GM21360 (cell line): ENCODE results near the gene IL17RC.
"Not testable (repeated sequence)": the region's sequence is repeated elsewhere in the genome, so short reads cannot be mapped to it uniquely, and the experiment has no call there.

Experiments
- ATAC-seq: cut with Tn5 transposase; IDR thresholded peaks from one replicate; pipeline ENCODE4 v1.9.1; 2021; ENCODE audit warnings: mild to moderate bottlenecking, moderate library complexity; ENCODE audit not compliant: unreplicated experiment

IL17RC gene

DNA sequence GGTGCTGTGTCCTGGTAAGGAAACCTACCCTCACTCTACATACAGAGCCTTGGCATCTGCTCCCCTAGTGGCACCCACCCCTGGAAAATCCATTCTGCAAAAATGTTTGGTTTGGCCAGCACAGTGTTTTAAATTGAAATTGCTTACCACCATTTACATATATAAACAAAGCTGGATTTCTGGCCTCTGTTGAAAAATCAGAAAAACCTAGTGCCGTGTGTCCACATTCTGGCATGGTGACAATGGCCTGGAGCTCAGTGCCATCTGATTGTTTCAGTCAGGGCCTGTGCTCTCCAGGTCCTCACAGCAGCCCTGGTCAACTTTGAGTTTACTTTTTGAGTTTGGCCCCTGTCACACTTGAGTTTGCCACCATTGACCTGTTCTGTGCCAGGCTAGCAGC is 2.9 kb upstream of the IL17RC start:
- ATAC-seq = no peak

DNA sequence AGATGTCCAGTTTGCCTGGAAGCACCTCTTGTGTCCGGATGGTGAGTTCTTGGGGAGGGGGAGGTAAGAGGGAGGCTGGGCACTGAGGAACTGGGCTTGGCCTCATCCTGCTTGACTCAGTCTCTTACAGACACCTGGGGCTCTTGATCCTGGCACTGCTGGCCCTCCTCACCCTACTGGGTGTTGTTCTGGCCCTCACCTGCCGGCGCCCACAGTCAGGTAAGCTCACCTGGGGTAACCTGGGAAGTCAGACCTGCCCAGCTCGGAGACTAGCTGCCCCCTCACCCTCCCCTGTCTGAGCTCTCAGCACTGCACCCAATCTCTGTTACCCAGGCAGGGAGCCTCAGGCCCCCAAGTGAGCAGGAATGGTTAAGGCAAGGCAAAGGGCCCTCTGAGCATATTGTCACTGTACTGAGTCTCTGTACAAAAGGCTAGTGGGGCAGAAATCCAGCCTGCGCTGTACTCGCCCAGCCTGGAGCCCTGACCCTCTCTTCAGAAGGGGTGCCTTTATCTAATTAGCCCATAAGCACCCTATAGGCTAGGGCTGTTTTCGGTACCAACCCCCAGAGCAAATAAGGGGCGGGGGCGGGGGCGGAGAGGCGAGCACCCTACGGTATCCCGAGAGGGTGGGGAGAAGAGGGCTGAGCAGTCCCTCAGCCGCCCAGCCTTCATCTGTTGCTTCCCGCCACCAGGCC is 2.2 kb upstream of the IL17RC start:
- ATAC-seq = no peak

DNA sequence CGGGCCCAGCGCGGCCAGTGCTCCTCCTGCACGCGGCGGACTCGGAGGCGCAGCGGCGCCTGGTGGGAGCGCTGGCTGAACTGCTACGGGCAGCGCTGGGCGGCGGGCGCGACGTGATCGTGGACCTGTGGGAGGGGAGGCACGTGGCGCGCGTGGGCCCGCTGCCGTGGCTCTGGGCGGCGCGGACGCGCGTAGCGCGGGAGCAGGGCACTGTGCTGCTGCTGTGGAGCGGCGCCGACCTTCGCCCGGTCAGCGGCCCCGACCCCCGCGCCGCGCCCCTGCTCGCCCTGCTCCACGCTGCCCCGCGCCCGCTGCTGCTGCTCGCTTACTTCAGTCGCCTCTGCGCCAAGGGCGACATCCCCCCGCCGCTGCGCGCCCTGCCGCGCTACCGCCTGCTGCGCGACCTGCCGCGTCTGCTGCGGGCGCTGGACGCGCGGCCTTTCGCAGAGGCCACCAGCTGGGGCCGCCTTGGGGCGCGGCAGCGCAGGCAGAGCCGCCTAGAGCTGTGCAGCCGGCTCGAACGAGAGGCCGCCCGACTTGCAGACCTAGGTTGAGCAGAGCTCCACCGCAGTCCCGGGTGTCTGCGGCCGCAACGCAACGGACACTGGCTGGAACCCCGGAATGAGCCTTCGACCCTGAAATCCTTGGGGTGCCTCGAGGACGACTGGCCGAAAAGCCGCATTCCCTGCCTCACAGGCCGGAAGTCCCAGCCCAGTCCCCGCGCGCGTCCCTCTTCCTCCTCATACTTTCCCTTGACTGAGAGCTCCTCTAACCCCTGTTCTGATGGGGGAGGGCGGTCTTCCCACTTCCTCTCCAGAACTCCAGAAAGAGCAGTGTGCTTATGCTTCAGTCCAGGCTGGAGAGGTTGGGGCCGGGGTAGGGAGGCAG is 1.4 kb upstream of the IL17RC start:
- no peak for ATAC-seq

DNA sequence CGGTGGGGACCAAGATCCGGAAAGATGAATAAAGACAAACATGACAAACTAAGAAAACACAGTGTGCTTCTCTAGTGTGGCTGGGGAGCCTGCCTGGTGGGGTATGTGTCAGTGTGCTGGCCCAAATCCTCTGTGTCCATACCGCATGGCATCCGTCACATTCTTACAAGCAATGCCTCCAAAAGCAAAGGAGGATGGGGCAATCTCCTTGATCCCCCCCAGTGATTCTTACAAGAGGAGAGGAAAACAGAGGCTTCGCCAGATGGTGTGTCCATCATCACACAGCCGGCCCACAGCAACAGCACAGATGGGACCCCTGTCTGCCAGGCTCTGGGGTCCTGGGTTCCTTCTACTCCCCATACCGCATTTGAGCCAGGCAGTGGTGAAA is 558 bp upstream of the IL17RC start:
- ATAC-seq = no peak

DNA sequence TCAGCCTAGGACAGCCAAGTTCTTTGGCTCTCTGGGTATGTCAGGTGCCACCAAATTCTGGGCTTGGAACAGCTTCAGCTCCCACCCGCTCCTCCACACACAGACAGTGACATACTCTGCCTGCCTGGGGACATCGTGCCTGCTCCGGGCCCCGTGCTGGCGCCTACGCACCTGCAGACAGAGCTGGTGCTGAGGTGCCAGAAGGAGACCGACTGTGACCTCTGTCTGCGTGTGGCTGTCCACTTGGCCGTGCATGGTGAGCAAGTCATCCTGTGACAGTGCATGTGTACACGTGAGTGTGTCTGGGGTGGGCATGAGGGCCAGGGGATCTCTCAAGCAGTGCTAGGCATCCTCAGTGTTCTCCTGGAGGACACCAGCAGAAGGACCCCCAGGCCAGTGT is 922 bp downstream of the IL17RC start:
- no peak for ATAC-seq

DNA sequence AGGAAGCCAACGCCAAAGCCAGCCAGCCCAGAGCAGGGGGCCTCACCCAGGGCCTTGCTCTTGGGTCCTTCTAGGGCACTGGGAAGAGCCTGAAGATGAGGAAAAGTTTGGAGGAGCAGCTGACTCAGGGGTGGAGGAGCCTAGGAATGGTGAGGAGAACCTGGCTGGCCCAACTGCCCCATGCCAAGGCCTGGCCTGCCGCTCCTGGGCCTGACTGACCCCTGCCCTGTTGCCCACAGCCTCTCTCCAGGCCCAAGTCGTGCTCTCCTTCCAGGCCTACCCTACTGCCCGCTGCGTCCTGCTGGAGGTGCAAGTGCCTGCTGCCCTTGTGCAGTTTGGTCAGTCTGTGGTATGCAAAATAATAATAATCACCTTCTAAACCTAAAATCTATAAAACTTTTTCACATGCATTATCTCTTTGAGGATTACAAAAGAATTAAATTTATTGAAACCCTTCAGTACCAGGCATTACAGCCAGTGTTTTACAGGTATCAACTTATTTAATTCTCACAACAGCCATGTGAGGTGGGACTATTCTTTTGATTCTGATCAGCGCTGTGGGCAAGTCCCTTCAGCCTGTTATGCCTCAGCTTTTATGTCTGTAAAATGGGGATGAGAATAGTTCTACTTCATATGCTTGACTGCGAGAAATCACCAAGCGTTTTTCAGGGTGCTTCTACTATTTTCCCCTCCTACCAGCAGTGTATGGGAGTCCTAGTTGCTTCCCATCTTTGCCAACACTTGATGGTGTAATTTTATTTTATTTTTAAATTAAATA is 1.6 kb downstream of the IL17RC start:
- ATAC-seq = no peak

DNA sequence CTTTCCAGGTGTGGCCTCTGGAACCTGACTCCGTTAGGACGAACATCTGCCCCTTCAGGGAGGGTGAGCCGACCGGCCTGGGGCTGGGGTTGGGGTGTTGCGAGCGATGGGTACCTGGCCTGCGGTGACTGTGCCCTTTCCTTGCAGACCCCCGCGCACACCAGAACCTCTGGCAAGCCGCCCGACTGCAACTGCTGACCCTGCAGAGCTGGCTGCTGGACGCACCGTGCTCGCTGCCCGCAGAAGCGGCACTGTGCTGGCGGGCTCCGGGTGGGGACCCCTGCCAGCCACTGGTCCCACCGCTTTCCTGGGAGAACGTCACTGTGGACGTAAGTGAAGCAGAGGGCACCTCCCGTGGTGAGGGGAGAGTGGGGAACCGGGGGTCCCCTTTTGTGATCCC is 11.3 kb downstream of the IL17RC start:
- no peak for ATAC-seq

DNA sequence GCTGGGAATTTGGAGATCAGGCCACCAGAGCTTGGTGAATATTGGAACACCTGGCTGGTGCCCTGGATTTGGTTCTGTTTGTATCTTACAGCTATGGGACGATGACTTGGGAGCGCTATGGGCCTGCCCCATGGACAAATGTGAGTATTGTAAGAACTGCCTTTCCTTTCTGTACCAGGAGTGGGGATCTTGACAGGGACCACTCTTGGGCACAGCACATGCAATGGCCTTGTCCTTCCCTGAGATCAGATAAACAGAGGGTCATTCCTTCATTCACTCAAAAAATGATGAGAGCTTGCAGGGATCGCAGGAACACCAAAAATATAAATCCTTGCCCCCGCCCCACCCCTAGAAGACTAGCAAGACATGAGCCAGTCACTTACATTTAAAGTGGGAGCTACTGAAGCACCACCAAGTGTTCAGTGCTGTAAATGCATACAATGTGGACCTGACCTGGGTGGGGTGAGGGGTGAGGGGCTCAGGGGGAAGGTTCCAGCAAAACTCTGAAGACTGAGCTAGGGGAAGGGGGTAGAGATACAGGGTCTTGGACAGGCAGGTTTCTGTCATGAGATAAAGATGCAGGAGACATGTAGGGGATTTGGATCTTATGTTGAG is 14.0 kb downstream of the IL17RC start:
- ATAC-seq = no peak

DNA sequence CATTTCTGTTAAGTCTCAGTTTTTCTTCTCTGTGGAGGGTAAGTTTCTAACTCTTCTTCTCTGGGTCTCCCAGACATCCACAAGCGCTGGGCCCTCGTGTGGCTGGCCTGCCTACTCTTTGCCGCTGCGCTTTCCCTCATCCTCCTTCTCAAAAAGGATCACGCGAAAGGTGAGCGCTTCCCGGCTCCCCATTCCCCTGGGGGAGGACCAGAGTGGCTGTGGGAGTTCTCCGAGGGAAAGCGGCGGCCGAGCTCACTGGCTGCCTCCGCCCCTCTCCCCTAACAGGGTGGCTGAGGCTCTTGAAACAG is 15.6 kb downstream of the IL17RC start:
- no peak for ATAC-seq

DNA sequence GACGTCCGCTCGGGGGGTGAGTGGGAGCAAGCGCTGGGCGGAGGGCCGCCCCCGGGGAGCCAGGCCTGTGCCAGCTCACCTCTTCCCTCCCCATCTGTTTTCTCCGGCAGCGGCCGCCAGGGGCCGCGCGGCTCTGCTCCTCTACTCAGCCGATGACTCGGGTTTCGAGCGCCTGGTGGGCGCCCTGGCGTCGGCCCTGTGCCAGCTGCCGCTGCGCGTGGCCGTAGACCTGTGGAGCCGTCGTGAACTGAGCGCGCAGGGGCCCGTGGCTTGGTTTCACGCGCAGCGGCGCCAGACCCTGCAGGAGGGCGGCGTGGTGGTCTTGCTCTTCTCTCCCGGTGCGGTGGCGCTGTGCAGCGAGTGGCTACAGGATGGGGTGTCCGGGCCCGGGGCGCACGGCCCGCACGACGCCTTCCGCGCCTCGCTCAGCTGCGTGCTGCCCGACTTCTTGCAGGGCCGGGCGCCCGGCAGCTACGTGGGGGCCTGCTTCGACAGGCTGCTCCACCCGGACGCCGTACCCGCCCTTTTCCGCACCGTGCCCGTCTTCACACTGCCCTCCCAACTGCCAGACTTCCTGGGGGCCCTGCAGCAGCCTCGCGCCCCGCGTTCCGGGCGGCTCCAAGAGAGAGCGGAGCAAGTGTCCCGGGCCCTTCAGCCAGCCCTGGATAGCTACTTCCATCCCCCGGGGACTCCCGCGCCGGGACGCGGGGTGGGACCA is 16.1 kb downstream of the IL17RC start:
- ATAC-seq = peak; percentile 68

DNA sequence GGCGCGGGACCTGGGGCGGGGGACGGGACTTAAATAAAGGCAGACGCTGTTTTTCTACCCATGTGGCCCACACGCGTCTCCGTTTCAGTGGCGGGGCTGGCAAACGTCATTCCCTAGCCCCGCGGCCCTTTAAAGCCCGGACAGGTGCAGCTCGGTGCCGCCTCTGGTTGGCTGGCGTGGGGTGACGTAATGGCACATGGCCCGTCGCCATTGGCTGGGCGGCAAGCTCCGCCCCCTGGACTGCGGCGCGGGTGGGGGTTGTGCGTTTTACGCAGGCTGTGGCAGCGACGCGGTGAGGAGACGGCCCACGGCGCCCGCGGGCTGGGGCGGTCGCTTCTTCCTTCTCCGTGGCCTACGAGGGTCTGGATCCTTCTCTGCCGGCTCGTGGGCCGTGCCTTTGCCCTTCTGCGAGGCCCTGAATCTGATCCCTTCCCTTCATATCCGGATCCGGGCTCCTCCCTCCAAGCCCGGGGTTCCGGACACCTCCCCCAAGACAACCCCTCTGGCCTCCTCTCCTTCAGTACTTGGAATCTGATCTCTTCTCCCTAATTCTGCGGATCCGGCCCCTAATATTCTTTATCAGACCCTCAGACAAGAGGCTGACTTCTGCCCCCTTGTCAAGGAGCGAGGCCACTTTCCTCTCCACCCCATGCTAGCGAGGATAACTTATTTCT is 16.8 kb downstream of the IL17RC start, which contains the start of gene CRELD1:
Gene CRELD1 (plus strand): TSS at position 274 of the 674 bp plus-strand sequence. CDS start 605 bp downstream, outside the sequence.
- ATAC-seq = peak; percentile 84

DNA sequence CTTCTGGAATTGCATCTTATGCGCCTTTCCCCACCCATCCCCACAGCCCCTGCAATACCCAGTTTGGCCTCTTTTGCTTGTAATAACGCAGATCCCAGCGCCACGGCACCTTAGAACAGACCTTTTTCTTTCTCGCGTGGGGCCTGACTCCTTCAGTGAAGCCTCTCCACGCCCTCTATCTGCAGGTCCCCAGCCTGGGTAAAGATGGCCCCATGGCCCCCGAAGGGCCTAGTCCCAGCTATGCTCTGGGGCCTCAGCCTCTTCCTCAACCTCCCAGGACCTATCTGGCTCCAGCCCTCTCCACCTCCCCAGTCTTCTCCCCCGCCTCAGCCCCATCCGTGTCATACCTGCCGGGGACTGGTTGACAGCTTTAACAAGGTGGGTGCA is 17.3 kb downstream of the IL17RC start:
- ATAC-seq = no peak

DNA sequence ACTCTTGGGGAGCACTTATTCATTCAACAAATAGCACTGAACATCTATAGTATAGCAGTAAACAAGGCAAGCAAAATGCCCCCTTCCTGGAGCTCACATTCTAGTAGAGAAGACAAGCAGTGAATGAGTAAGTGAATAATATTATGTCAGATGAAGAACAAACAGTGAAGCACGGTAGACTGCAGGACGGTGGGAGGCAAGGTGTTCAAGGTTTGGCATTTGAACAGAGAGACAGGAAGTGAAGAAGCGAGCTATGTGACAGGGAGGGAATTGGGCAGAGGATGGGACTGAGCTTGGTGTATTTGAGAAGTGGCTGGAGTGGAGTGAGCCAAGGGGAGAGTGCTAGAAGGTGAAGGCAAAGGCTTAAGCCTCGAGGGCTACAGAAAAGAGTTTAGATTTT is 18.1 kb downstream of the IL17RC start:
- no peak for ATAC-seq

DNA sequence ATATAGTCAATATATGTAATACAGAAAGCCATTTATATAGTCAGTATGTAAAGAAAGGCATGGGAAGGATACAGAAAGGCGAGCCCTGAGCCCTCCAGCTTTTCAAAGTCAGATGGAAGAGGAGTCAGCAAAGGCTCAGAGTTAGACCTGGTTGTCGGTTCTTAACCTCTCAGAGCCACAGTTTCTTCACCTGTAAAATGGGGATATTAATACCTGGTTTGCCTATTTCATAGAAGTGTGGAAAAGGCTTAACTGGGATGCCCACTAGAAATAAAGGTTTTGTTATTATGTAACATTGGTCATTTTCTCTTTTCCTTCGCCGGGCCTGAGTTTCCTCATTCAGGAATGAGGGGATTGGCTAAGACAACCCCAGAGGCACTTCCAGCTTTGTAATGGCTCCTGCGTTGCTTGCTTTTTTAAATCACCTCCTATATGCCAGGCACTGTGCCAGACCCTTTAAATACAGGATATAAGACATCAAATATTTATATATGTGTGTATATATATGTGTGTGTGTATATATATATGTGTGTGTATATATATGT is 19.1 kb downstream of the IL17RC start:
- no peak for ATAC-seq

DNA sequence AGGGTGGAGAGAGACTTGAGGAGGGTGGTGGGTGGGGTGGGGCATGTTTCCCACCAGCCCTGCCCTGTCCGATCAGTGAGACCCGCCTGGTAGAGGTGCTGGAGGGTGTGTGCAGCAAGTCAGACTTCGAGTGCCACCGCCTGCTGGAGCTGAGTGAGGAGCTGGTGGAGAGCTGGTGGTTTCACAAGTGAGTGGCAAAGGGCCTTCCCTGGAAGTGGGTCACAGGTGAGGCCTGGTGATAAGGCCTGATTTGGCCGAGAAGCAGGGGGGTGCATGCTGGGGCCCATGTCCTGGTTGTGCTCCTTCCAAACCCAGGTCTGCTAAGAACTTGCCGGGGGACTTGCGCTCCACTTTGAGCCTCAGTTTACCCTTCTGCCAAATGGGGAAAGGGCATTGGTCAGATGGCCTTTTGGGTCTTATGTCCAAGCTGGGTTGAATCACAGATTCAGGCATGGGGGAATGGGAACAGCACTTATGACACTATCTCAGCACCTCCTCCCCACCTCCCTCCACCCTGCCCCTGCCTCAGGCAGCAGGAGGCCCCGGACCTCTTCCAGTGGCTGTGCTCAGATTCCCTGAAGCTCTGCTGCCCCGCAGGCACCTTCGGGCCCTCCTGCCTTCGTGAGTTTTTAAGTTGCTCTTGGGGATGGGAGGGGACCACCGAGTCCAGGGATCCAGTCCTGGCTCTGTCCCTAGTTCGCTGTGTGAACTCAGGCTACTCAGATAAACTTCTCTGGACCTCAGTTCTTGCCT is 20.8 kb downstream of the IL17RC start:
- ATAC-seq = no peak

DNA sequence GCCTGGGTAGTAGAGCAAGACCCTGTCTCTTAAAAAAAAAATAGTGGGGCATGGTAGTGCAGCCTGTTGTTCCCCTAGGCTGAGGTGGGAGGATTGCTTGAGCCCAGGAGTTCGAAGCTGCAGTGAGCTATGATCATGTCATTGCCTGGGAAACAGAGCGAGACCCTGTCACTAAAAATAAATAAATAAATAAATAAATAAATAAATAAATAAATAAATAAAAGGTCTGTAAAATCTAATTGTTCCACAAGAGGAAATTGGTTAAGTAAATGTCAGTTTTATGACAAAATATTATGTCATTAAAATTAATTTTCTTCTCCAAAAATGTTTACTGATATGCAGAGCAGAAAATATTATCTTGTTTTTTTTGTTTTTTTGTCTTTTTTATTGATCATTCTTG is 22.1 kb downstream of the IL17RC start:
- no peak for ATAC-seq

DNA sequence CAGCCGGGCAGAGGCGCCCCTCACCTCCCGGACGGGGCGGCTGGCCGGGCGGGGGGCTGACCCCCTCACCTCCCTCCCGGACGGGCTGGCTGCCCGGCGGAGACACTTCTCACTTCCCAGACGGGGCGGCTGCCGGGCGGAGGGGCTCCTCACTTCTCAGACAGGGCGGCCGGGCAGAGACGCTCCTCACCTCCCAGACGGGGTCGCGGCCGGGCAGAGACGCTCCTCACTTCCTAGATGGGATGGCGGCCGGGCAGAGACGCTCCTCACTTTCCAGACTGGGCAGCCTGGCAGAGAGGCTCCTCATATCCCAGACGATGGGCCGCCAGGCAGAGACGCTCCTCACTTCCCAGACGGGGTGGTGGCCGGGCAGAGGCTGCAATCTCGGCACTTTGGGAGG is 23.0 kb downstream of the IL17RC start:
- not testable (repeated sequence) for ATAC-seq

DNA sequence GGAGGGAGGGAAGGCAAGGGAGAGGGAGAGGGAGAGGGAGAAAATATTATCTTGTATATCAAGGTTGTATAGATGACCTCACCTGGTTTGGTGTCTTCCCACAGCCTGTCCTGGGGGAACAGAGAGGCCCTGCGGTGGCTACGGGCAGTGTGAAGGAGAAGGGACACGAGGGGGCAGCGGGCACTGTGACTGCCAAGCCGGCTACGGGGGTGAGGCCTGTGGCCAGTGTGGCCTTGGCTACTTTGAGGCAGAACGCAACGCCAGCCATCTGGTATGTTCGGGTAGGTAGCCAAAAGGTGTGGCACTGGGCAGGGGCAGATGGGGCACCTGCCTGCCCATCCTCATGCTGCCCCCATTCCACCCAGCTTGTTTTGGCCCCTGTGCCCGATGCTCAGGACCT is 23.8 kb downstream of the IL17RC start:
- no peak for ATAC-seq

DNA sequence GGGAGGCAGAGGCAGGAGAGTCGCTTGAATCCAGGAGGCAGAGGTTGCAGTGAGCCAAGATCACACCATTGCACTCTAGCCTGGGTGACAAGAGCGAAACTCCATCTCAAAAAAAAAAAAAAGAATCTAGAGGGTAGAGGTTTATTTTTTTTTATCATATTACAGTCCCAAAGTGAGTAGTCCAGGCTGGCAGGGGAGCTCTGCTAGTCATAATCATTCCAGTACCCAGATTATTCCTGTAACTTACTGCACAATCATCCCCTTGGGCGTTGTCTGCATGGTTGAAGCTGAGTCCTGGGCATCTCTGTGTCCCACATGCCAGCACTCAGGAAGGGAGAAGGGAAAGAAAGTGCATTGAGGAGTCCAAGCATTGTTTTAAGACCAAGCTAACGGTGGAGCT is 25.3 kb downstream of the IL17RC start:
- no peak for ATAC-seq
